GM19035 (cell line): Measurements from ENCODE around the gene SLC41A1.
A peak's percentile ranks its signal among the peaks of the same experiment; 100 is the strongest.
"Not testable (repeated sequence)": the region's sequence is repeated elsewhere in the genome, so short reads cannot be mapped to it uniquely, and the experiment has no call there.

Experiments
- ATAC-seq: cut with Tn5 transposase; IDR thresholded peaks from one replicate; pipeline ENCODE4 v1.9.1; 2021; ENCODE audit not compliant: unreplicated experiment

The SLC41A1 gene

GRCh38 chr1:205812878-205813754 is at the start of gene SLC41A1:
Gene SLC41A1, minus strand, starts transcription at chr1:205813198. Its CDS starts 2,757 bp downstream, at chr1:205810441.
- ATAC-seq = peak; percentile 91

DNA sequence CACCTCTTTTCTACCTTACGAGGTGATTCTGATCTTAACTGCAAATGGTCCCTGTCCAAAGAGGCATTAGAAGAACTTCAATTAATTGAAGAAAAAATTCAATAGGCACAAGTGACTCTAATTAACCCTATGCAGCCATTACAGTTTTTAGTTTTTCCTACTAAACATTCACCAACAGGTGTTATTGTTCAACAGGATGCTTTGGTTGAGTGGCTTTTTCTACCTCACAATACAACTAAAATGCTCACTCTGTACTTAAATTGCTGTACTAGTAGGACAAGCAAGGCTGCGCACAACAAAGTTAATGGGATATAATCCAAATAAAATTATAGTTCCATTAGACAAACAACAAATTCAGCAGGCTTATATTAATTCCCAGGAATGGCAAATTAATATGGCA is 48.5 kb upstream of the SLC41A1 start:
- ATAC-seq = no peak

GRCh38 chr1:205858141-205858961 is 45.4 kb upstream of the SLC41A1 start:
- ATAC-seq = no peak

- not testable (repeated sequence) for ATAC-seq
Measured at GRCh38 chr1:205857501-205857900, 44.5 kb upstream of the SLC41A1 start.

DNA sequence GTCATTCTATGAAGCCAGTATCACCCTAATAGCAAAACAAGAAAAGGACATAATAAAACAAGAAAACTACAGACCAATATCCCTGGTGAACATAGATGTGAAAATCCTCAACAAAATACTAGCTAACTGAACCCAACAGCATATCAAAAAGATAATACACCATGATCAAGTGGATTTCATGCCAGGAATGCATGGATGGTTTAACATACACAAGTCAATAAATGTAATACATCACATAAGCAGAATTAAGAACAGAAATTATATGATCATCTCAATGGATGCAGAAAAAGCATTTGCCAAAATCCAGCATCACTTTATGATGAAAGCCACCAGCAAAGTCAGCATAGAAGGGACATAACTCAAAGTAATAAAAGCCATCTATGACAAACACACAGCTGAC is 43.4 kb upstream of the SLC41A1 start:
- ATAC-seq = no peak

GRCh38 chr1:205852969-205853368 is 40.0 kb upstream of the SLC41A1 start:
- ATAC-seq = no peak

DNA sequence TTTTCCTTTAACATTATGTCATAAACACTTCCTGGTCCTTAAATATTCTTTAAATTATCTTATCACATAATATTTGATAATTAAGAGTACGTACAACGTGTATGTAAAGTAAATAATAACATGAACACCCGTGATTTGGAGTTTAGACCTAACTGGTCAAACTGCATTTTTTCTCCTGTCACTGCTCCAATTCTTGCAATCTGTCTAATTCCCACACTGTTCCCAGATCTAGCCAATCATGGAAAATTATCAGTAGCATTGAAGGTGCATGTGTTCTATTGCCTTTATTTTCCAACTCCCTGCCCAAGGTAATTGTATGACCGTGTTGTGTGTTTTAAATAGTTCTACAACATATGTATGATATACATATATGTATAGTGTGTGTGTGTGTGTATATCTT is 39.0 kb upstream of the SLC41A1 start:
- ATAC-seq = no peak

DNA sequence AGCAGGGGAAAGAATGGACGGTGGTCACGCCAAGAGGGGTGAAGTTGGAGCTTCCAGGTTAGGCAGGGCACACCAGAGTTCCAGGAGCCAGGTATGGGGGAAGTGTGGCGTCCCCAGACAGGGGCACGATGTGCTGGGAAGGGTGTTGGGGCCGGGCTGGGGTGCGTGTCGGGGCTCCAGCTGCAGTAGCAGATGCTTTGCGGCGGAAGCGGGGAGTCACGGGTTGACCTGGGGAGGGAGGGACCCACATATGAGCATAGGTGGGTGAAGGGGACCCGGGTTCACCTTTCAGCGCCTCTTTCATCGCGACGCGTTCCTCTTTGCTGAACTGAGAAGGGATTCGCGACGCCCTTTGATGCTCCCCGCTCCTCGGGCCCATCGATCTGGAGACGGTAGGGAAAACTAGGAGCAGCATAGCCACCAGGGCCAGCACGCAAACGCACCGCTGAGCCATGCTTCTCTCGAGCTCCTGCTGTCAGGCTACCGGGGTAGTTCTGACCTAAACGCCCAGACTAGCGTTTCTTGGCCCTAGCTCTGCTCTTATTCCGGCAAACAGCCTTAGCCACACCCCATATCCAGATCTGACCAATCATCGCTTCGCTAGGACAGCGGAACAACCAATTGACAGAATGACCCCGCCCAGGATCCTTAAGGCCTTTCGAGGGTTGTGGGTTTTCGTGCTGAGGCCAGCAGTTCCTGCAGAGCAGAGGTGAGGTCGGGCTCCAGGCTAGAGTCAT is 36.8 kb upstream of the SLC41A1 start, which contains the start of gene PM20D1:
PM20D1 (minus strand) TSS at position 514 of the 737 bp plus-strand sequence; CDS start at position 454, 60 bp downstream.
- peak; percentile 95 for ATAC-seq

GRCh38 chr1:205843036-205843859 is 30.2 kb upstream of the SLC41A1 start:
- no peak for ATAC-seq

- ATAC-seq = no peak
Measured at GRCh38 chr1:205842229-205842628, 29.2 kb upstream of the SLC41A1 start.

GRCh38 chr1:205840146-205840923 is 27.3 kb upstream of the SLC41A1 start:
- no peak for ATAC-seq

DNA sequence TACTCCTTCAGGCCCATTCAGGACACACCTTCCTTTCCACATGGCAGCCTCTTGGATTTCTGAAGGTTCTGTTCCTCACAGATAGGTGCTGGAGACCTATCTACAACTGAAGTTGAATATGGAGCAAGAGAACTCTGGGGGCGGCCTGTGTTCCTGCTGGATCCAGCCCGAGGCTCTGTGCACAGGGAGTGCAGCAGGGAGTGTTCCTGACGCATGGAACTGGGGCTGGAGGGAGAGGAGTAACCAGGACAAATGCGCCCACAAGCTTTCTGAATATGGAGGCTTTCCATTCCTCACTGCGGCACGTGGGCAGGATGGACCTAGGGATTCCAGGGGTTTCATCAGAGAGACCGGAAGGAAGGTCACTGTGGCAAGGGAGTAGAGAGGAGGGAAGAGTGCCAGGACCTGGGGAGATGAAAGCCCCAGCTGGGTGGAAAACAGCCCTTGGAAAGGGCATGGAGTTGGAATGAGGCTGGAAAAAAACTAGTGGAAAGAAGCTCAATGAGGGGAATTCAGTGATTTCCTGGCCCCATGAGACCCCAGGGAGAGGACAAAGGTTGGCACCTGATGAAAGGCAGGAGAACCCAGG is 24.5 kb upstream of the SLC41A1 start:
- no peak for ATAC-seq

- ATAC-seq = no peak
Measured at GRCh38 chr1:205834751-205835150, 21.8 kb upstream of the SLC41A1 start.

DNA sequence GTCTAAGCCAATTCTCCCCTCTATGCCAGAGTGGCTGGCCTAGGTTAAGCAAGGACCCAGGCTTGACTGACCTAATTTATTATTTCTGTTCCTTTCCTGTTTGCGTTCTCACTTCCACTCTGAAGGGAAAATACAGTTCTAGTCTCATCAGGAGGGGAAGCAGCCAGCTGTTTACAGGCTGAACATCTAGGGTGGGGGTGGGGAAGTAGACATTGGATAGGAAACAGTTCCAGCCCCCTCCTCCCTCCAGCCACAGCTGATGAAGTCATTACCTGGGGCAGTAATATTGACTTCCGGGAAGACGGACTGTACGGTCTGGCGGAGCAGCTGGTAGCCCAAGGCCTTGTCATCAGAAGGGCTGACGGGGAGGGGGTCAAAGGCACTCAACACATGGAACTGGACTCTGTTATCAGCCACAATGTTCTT is 19.3 kb upstream of the SLC41A1 start:
- no peak for ATAC-seq

GRCh38 chr1:205827623-205828022 is 14.6 kb upstream of the SLC41A1 start:
- ATAC-seq = no peak

GRCh38 chr1:205826995-205827394 is 14.0 kb upstream of the SLC41A1 start:
- ATAC-seq = no peak

- ATAC-seq = no peak
Measured at GRCh38 chr1:205826016-205826806, 13.2 kb upstream of the SLC41A1 start.

GRCh38 chr1:205824180-205824579 is 11.2 kb upstream of the SLC41A1 start:
- ATAC-seq = no peak
